ENCODE results near the gene SIM2. TPM values are rescaled to one million over a fixed set of nuclear protein-coding genes. Genes with fewer than 3 reads are reported as not detected.

SIM2 gene
- polyA plus RNA-seq, 1 donor from 2014 or later: not detected

DNA sequence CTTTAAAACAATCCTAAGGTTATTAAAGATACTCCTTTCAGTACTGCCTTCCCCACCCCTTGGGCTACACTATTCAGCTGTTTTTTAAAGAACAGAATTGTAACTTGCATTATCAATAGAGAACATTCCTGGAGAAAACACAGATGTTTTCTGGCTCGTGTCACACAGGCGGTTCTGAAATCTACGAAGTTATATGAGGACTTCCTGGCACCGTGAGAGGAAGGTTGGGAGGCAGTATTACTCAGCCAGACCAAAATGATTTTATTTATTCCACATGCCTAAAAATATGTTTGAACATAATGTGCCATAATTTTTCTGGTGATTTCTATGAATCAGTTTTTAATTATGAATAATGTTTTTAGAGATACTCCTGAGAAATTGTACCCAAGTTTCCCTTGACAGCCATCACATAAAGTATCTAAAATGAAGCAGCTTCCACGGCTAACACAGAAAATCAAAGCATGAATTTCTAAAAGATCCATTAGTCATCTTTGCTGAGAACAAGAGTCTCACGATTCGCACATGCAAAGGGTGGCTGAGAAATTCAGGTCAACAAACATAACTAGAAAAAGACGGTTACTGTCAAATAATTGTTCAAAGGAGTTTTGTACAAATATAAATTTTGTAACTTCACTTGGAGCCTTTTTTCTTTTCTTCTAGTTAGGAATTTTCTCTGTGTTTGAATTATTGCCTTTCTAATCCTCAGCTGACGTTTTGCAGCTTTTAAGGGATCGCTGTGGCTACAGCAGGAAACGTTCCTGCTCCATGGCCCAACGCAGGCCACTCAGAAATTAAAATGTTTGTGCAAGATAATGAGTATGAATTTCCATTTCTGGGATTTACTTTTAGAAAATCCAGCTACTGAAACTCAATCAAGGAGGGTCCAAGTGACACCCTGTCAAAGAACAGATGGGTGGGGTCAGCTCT, 8.0 kb upstream of the SIM2 start:
- Histone ChIP-seq H2AFZ (ENCODE audit: low read depth, low read length) (no peak overlapping the region), H3K9me2 (ENCODE audit: insufficient read depth, low read length) (no peaks in the 10 kb centered on the region), H3K4me2 (ENCODE audit: low read length) (no peak overlapping the region), H3K27me3 (ENCODE audit: insufficient read depth, low read depth, low read length) (peaks cover 75% of the 10 kb centered on the region), H3K27ac (ENCODE audit: low read length) (no peak overlapping the region), H3K9ac (ENCODE audit: low read length) (no peak overlapping the region), H4K20me1 (ENCODE audit: insufficient read depth) (no peaks in the 10 kb centered on the region), H3F3A (ENCODE audit: insufficient read depth, low read length, poor library complexity, severe bottlenecking) (no peaks in the 10 kb centered on the region), H3K79me2 (replicated peaks; ENCODE audit: insufficient read depth, low read length) (no peaks in the 10 kb centered on the region), H3K9me3 (ENCODE audit: low read length) (peaks cover 3% of the 10 kb centered on the region), H3K36me3 (ENCODE audit: insufficient read depth, low read length) (no peaks in the 10 kb centered on the region), H3K4me3 (ENCODE audit: low read length) (no peak overlapping the region)
- TF ChIP-seq SMC3 (conservative IDR thresholded peaks at IDR 0.05; ENCODE audit: poor library complexity) (no peak), POLR2AphosphoS5 (IDR thresholded peaks at IDR 0.05) (no peak), TAF1 (IDR thresholded peaks at IDR 0.05; ENCODE audit: low read depth) (no peak), RAD21 (conservative IDR thresholded peaks at IDR 0.05) (no peak), MXI1 (conservative IDR thresholded peaks at IDR 0.05; ENCODE audit: poor library complexity, severe bottlenecking) (no peak), EZH2 (IDR thresholded peaks at IDR 0.05; ENCODE audit: borderline replicate concordance, insufficient read depth, low read length, poor library complexity, severe bottlenecking) (no peak), EP300 (conservative IDR thresholded peaks at IDR 0.05; ENCODE audit: poor library complexity, severe bottlenecking) (no peak), REST (IDR thresholded peaks at IDR 0.05; ENCODE audit: borderline replicate concordance) (no peak)
- TF ChIP-seq, protein P1, sequence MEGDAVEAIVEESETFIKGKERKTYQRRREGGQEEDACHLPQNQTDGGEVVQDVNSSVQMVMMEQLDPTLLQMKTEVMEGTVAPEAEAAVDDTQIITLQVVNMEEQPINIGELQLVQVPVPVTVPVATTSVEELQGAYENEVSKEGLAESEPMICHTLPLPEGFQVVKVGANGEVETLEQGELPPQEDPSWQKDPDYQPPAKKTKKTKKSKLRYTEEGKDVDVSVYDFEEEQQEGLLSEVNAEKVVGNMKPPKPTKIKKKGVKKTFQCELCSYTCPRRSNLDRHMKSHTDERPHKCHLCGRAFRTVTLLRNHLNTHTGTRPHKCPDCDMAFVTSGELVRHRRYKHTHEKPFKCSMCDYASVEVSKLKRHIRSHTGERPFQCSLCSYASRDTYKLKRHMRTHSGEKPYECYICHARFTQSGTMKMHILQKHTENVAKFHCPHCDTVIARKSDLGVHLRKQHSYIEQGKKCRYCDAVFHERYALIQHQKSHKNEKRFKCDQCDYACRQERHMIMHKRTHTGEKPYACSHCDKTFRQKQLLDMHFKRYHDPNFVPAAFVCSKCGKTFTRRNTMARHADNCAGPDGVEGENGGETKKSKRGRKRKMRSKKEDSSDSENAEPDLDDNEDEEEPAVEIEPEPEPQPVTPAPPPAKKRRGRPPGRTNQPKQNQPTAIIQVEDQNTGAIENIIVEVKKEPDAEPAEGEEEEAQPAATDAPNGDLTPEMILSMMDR (IDR thresholded peaks at IDR 0.05; ENCODE audit: poor library complexity, severe bottlenecking): no peak

GRCh38 chr21:36691555-36692041, 7.3 kb upstream of the SIM2 start:
- Histone ChIP-seq H3K9me3 (ENCODE audit: low read length) (peaks cover 3% of the 10 kb centered on the region), H3K27me3 (ENCODE audit: insufficient read depth, low read depth, low read length) (peaks cover 82% of the 10 kb centered on the region), H3K36me3 (ENCODE audit: insufficient read depth, low read length) (no peaks in the 10 kb centered on the region), H3K9me2 (ENCODE audit: insufficient read depth, low read length) (no peaks in the 10 kb centered on the region), H3K27ac (ENCODE audit: low read length) (no peak overlapping the region), H3K9ac (ENCODE audit: low read length) (no peak overlapping the region), H3K4me2 (ENCODE audit: low read length) (no peak overlapping the region), H2AFZ (ENCODE audit: low read depth, low read length) (no peak overlapping the region), H4K20me1 (ENCODE audit: insufficient read depth) (no peaks in the 10 kb centered on the region), H3K79me2 (replicated peaks; ENCODE audit: insufficient read depth, low read length) (no peaks in the 10 kb centered on the region), H3F3A (ENCODE audit: insufficient read depth, low read length, poor library complexity, severe bottlenecking) (no peaks in the 10 kb centered on the region), H3K4me3 (ENCODE audit: low read length) (no peak overlapping the region)
- TF ChIP-seq MXI1 (conservative IDR thresholded peaks at IDR 0.05; ENCODE audit: poor library complexity, severe bottlenecking) (no peak), EP300 (conservative IDR thresholded peaks at IDR 0.05; ENCODE audit: poor library complexity, severe bottlenecking) (no peak), RAD21 (conservative IDR thresholded peaks at IDR 0.05) (no peak), SMC3 (conservative IDR thresholded peaks at IDR 0.05; ENCODE audit: poor library complexity) (no peak), REST (IDR thresholded peaks at IDR 0.05; ENCODE audit: borderline replicate concordance) (no peak)
